ENCODE results near the gene CFHR1. TPM values are rescaled to one million over a fixed set of nuclear protein-coding genes. Genes with fewer than 3 reads are reported as not detected.
A peak's percentile ranks its signal among the peaks of the same experiment; 100 is the strongest.

Gene CFHR1
- total RNA-seq, 3 donors from 2014 or later = 0.28 to 0.43 TPM; not detected in 1

DNA sequence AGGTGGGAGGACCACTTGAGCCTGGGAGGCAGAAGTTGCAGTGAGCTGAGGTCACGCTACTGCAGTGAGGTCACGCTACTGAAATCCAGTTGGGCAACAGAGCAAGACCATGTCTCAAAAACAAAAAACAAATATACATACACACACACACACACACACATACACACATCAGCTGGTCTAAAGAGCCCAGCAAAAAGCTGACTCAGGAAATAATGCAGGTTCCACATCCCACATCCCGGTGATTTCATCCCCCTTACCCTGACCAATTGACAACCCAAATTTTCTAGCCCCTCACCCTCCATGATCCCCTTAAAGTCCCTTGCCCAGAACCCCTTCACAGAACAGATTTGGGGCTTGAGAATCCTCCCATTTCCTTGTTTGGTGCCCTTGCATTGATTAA lies 56.4 kb downstream of the CFHR1 start:
- intact Hi-C loops (cut with DNase I, micrococcal nuclease) = no loop called here
- Histone ChIP-seq H3K4me1 (ENCODE audit: low read depth) (no peaks in the 10 kb centered on the region), H3K9me3 (no peaks in the 10 kb centered on the region), H3K4me3 (no peak overlapping the region), H3K36me3 (ENCODE audit: low read depth) (no peaks in the 10 kb centered on the region)
- DNase-seq = no peak
- TF ChIP-seq, protein P1, sequence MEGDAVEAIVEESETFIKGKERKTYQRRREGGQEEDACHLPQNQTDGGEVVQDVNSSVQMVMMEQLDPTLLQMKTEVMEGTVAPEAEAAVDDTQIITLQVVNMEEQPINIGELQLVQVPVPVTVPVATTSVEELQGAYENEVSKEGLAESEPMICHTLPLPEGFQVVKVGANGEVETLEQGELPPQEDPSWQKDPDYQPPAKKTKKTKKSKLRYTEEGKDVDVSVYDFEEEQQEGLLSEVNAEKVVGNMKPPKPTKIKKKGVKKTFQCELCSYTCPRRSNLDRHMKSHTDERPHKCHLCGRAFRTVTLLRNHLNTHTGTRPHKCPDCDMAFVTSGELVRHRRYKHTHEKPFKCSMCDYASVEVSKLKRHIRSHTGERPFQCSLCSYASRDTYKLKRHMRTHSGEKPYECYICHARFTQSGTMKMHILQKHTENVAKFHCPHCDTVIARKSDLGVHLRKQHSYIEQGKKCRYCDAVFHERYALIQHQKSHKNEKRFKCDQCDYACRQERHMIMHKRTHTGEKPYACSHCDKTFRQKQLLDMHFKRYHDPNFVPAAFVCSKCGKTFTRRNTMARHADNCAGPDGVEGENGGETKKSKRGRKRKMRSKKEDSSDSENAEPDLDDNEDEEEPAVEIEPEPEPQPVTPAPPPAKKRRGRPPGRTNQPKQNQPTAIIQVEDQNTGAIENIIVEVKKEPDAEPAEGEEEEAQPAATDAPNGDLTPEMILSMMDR (IDR thresholded peaks at IDR 0.05) = no peak
- ATAC-seq = no peak

DNA sequence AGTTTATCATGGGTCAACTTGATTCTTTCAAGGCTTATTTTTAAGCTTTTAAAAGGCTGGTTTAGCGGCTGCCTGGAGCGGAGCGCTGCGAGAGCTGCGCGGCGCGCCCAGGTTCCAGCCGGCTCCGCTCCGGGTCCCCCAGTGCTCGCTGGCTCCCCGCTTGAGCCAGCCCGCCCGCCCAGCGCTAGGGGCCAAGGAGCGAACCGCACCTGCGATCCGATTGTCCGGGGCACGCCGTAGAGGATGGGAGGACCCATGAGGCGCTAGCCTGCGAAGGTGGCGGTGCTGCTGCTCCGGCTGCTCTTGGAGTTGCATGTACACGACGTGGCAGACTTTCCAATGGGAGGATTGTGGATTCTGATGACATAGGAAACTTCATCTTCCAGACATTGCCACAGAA lies 58.4 kb downstream of the CFHR1 start:
- TF ChIP-seq, protein P1 (IDR thresholded peaks at IDR 0.05) = no peak
- peak in 1 of 3 donors; percentile 36 for DNase-seq
- no peak for ATAC-seq
- H3K9me3 ChIP-seq = no peaks in the 10 kb centered on the region
- H3K4me3 ChIP-seq = no peak overlapping the region
- H3K4me1 ChIP-seq (ENCODE audit: low read depth) = no peaks in the 10 kb centered on the region
- H3K36me3 ChIP-seq (ENCODE audit: low read depth) = no peaks in the 10 kb centered on the region
- intact Hi-C loops (cut with DNase I, micrococcal nuclease) = no loop called here

Other genes with a start within 250 kb of the CFHR1 start
- 1 to 10 TPM in 1 of 3 donors, under 1 TPM in 2; 0.49 to 2.3 (median 0.60) TPM for gene KCNT2, start 211.3 kb upstream of the CFHR1 start, total RNA-seq
- 10 to 100 TPM; 12.7 to 37.0 (median 24.5) TPM for gene CFH, start 167.7 kb upstream of the CFHR1 start, total RNA-seq
- not detected for gene CFHR3, start 44.9 kb upstream of the CFHR1 start, total RNA-seq
- not detected for gene CFHR4, start 68.3 kb downstream of the CFHR1 start, total RNA-seq
- not detected for gene CFHR2, start 124.0 kb downstream of the CFHR1 start, total RNA-seq
- gene CFHR5, start 157.8 kb downstream of the CFHR1 start, total RNA-seq = not detected
- not detected for gene F13B, start 247.5 kb downstream of the CFHR1 start, total RNA-seq